GM21717 (cell line): ENCODE data around the gene EIF4E2.

Experiments used
- ATAC-seq: cut with Tn5 transposase; IDR thresholded peaks from one replicate; pipeline ENCODE4 v1.9.1; 2021; ENCODE audit warnings: mild to moderate bottlenecking, moderate library complexity; ENCODE audit not compliant: unreplicated experiment

Gene EIF4E2

GRCh38 chr2:232537079-232537478 lies 13.4 kb upstream of the EIF4E2 start:
- ATAC-seq = no peak

GRCh38 chr2:232537499-232537898 lies 13.0 kb upstream of the EIF4E2 start:
- no peak for ATAC-seq

GRCh38 chr2:232538671-232539070 lies 11.8 kb upstream of the EIF4E2 start:
- ATAC-seq = no peak

- ATAC-seq = no peak
Measured at GRCh38 chr2:232539298-232540231, 10.9 kb upstream of the EIF4E2 start, which contains the start of gene CHRNG. Gene CHRNG (plus strand): TSS chr2:232539692. CDS start chr2:232539748, 56 bp downstream.

GRCh38 chr2:232540441-232541041 lies 9.9 kb upstream of the EIF4E2 start:
- ATAC-seq = no peak

- ATAC-seq = no peak
Measured at GRCh38 chr2:232541195-232541960, 9.1 kb upstream of the EIF4E2 start.

GRCh38 chr2:232541961-232542714 lies 8.4 kb upstream of the EIF4E2 start:
- ATAC-seq = no peak

GRCh38 chr2:232542715-232543467 lies 7.6 kb upstream of the EIF4E2 start:
- ATAC-seq = no peak

- no peak for ATAC-seq
Measured at GRCh38 chr2:232543491-232543890, 7.0 kb upstream of the EIF4E2 start.

- no peak for ATAC-seq
Measured at GRCh38 chr2:232543928-232544631, 6.4 kb upstream of the EIF4E2 start.

GRCh38 chr2:232544674-232545073 lies 5.8 kb upstream of the EIF4E2 start:
- ATAC-seq = no peak

- no peak for ATAC-seq
Measured at GRCh38 chr2:232545511-232546375, 4.7 kb upstream of the EIF4E2 start.

GRCh38 chr2:232547991-232548390 lies 2.5 kb upstream of the EIF4E2 start:
- no peak for ATAC-seq

- ATAC-seq = no peak
Measured at GRCh38 chr2:232549655-232550353, 685 bp upstream of the EIF4E2 start.

- no peak for ATAC-seq
Measured at GRCh38 chr2:232551250-232551638, 755 bp downstream of the EIF4E2 start.

GRCh38 chr2:232551776-232552175 lies 1.3 kb downstream of the EIF4E2 start:
- ATAC-seq = no peak

GRCh38 chr2:232556426-232556825 lies 5.9 kb downstream of the EIF4E2 start:
- no peak for ATAC-seq
